GM19468 (cell line): ENCODE data around the gene TFAP2D.

ENCODE experiments used
- ATAC-seq: cut with Tn5 transposase; IDR thresholded peaks from one replicate; pipeline ENCODE4 v1.9.1; 2021; ENCODE audit warnings: mild to moderate bottlenecking, moderate library complexity, moderate number of reproducible peaks; ENCODE audit not compliant: unreplicated experiment; ENCODE audit errors: extremely low read depth

Gene TFAP2D

GRCh38 chr6:50816947-50817645 is 103.8 kb downstream of the TFAP2D start:
- no peak for ATAC-seq

- ATAC-seq: no peak
Measured at GRCh38 chr6:50817646-50817950, 104.3 kb downstream of the TFAP2D start.

GRCh38 chr6:50818020-50818419 is 104.7 kb downstream of the TFAP2D start:
- ATAC-seq: no peak

GRCh38 chr6:50818673-50819072 is 105.3 kb downstream of the TFAP2D start, which contains the start of gene TFAP2B:
Gene TFAP2B, plus strand, starts transcription at chr6:50818871. Its CDS starts 21 bp downstream, at chr6:50818892.
- no peak for ATAC-seq

- ATAC-seq: no peak
Measured at GRCh38 chr6:50819466-50819903, 106.2 kb downstream of the TFAP2D start.

- no peak for ATAC-seq
Measured at GRCh38 chr6:50819904-50820868, 106.9 kb downstream of the TFAP2D start.

- ATAC-seq: no peak
Measured at GRCh38 chr6:50820869-50821264, 107.5 kb downstream of the TFAP2D start.

GRCh38 chr6:50821441-50822077 is 108.2 kb downstream of the TFAP2D start:
- ATAC-seq: no peak

GRCh38 chr6:50822078-50822476 is 108.8 kb downstream of the TFAP2D start:
- ATAC-seq: no peak
